Measurements from ENCODE around the gene UGT8.

Gene UGT8

DNA sequence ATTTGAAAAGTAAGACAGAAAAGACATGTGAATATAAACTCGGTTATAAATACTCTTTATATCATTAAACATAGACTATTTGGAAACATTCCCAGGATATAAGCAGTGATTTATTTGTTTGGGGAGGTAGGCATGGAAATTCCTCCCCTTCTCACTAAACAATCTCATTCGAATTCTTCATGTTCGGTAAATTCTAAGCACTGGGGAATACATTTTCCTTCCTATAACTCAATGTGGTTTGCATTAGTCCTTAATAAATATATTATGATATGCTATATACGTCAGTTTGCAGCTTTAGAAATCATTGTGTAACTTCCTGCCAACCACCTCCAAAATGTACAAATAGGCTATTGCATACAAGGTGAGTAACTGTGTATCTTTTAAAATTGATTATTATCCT lies 99.6 kb downstream of the UGT8 start (continued):
- TF ChIP-seq PRDM4 (tag by site-specific recombination; IDR thresholded peaks at IDR 0.05): no peak
- TF ChIP-seq YY1 (tag by site-specific recombination; IDR thresholded peaks at IDR 0.05): no peak

- POLR2A ChIA-PET: no interaction called here
- CTCF ChIA-PET: interaction anchor here (0.6 kb wide), 1 partner anchor 508 kb away, joined by 3 read pairs; no protein-coding TSS in a partner anchor
Measured at GRCh38 chr4:114701491-114701890, 102.9 kb downstream of the UGT8 start.

GRCh38 chr4:114717432-114717831 lies 118.8 kb downstream of the UGT8 start:
- Histone ChIP-seq H3K4me1 (ENCODE audit: control insufficient read depth, insufficient read depth, low read length) (no peaks in the 10 kb centered on the region), H3K27ac (ENCODE audit: extremely low read depth, low read depth, low read length) (no peak overlapping the region), H3K4me3 (ENCODE audit: low read depth, low read length) (no peak overlapping the region), H3K36me3 (ENCODE audit: control insufficient read depth in 2 of 2, insufficient read depth in 1 of 2, low read length in 2 of 2) (no peaks in the 10 kb centered on the region), H3K9me3 (ENCODE audit: control insufficient read depth, insufficient read depth, low read depth, low read length) (no peaks in the 10 kb centered on the region)
- ChIA-PET POLR2A (no interaction called here), CTCF (no interaction called here)
- TF ChIP-seq ZFP69B (tag by site-specific recombination; IDR thresholded peaks at IDR 0.05) (no peak), ZNF341 (tag by site-specific recombination; IDR thresholded peaks at IDR 0.05; ENCODE audit: low read depth) (no peak), ZNF792 (tag by site-specific recombination; IDR thresholded peaks at IDR 0.05) (no peak), ZNF221 (tag by site-specific recombination; IDR thresholded peaks at IDR 0.05; ENCODE audit: borderline replicate concordance) (no peak), ZNF16 (tag by site-specific recombination; IDR thresholded peaks at IDR 0.05; ENCODE audit: low read depth) (no peak), ZNF239 (tag by site-specific recombination; IDR thresholded peaks at IDR 0.05) (no peak), PRDM1 (tag by site-specific recombination; IDR thresholded peaks at IDR 0.05) (no peak), ZNF510 (tag by site-specific recombination; IDR thresholded peaks at IDR 0.05; ENCODE audit: insufficient replicate concordance) (no peak)
- TF ChIP-seq, protein P1, sequence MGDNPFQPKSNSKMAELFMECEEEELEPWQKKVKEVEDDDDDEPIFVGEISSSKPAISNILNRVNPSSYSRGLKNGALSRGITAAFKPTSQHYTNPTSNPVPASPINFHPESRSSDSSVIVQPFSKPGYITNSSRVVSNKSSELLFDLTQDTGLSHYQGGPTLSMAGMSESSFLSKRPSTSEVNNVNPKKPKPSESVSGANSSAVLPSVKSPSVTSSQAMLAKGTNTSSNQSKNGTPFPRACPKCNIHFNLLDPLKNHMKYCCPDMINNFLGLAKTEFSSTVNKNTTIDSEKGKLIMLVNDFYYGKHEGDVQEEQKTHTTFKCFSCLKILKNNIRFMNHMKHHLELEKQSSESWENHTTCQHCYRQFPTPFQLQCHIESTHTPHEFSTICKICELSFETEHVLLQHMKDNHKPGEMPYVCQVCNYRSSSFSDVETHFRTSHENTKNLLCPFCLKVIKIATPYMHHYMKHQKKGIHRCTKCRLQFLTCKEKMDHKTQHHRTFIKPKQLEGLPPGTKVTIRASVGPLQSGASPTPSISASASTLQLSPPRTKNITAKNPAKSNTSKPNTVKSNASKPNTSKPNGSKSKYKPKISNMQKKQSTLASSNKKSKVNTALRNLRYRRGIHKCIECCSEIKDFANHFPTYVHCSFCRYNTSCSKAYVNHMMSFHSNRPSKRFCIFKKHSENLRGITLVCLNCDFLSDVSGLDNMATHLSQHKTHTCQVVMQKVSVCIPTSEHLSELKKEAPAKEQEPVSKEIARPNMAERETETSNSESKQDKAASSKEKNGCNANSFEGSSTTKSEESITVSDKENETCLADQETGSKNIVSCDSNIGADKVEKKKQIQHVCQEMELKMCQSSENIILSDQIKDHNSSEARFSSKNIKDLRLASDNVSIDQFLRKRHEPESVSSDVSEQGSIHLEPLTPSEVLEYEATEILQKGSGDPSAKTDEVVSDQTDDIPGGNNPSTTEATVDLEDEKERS (tag by site-specific recombination; IDR thresholded peaks at IDR 0.05): no peak

More at GRCh38 chr4:114701491-114701890, 102.9 kb downstream of the UGT8 start:
- H3K4me1 ChIP-seq (ENCODE audit: control insufficient read depth, insufficient read depth, low read length): no peaks in the 10 kb centered on the region
- TF ChIP-seq ZNF548 (tag by site-specific recombination; IDR thresholded peaks at IDR 0.05): no peak
- TF ChIP-seq RBAK (tag by site-specific recombination; IDR thresholded peaks at IDR 0.05): no peak
- TF ChIP-seq ZSCAN16 (tag by site-specific recombination; IDR thresholded peaks at IDR 0.05): no peak
- TF ChIP-seq, protein P2, sequence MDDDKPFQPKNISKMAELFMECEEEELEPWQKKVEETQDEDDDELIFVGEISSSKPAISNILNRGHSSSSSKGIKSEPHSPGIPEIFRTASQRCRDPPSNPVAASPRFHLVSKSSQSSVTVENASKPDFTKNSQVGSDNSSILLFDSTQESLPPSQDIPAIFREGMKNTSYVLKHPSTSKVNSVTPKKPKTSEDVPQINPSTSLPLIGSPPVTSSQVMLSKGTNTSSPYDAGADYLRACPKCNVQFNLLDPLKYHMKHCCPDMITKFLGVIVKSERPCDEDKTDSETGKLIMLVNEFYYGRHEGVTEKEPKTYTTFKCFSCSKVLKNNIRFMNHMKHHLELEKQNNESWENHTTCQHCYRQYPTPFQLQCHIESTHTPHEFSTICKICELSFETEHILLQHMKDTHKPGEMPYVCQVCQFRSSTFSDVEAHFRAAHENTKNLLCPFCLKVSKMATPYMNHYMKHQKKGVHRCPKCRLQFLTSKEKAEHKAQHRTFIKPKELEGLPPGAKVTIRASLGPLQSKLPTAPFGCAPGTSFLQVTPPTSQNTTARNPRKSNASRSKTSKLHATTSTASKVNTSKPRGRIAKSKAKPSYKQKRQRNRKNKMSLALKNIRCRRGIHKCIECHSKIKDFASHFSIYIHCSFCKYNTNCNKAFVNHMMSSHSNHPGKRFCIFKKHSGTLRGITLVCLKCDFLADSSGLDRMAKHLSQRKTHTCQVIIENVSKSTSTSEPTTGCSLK (tag by site-specific recombination; IDR thresholded peaks at IDR 0.05): no peak
- TF ChIP-seq ZNF426 (tag by site-specific recombination; IDR thresholded peaks at IDR 0.05): no peak
- TF ChIP-seq ZNF221 (tag by site-specific recombination; IDR thresholded peaks at IDR 0.05; ENCODE audit: borderline replicate concordance): no peak
- TF ChIP-seq ZNF596 (tag by site-specific recombination; IDR thresholded peaks at IDR 0.05): no peak
- no peak for TF ChIP-seq BCL11B (tag by site-specific recombination; IDR thresholded peaks at IDR 0.05; ENCODE audit: low read depth)
- TF ChIP-seq ZNF544 (tag by site-specific recombination; IDR thresholded peaks at IDR 0.05): no peak
- no peak for TF ChIP-seq ZNF843 (tag by site-specific recombination; IDR thresholded peaks at IDR 0.05)
- TF ChIP-seq KLF1 (tag by site-specific recombination; IDR thresholded peaks at IDR 0.05): no peak
- no peak for TF ChIP-seq ZBTB1 (tag by site-specific recombination; IDR thresholded peaks at IDR 0.05)
- TF ChIP-seq ZBTB20 (tag by site-specific recombination; IDR thresholded peaks at IDR 0.05): no peak
- TF ChIP-seq ZBTB10 (tag by site-specific recombination; IDR thresholded peaks at IDR 0.05): no peak
- TF ChIP-seq ZNF423 (tag by site-specific recombination; IDR thresholded peaks at IDR 0.05): no peak
- no peaks in the 10 kb centered on the region for H3K36me3 ChIP-seq (ENCODE audit: control insufficient read depth in 2 of 2, insufficient read depth in 1 of 2, low read length in 2 of 2)
- H3K27ac ChIP-seq (ENCODE audit: extremely low read depth, low read depth, low read length): no peak overlapping the region
- no peak overlapping the region for H3K4me3 ChIP-seq (ENCODE audit: low read depth, low read length)
- H3K9me3 ChIP-seq (ENCODE audit: control insufficient read depth, insufficient read depth, low read depth, low read length): no peaks in the 10 kb centered on the region

All from HEK293 (cell line).